Measurements from ENCODE around the gene CCDC117.

- TF ChIP-seq CTCF (IDR thresholded peaks at IDR 0.05) (no peak), POLR2A (IDR thresholded peaks at IDR 0.05) (no peak), POLR2AphosphoS5 (IDR thresholded peaks at IDR 0.05) (no peak), EP300 (IDR thresholded peaks at IDR 0.05) (no peak)
These were observed 58.9 kb downstream of the CCDC117 start for GRCh38 chr22:28831140-28832072.
